CD4-positive, alpha-beta T cell treated with Interleukin-6 for 4 hours (primary cell): ENCODE results near the gene NOXA1.

Source experiments
- DNase-seq: peaks from one replicate; pipeline ENCODE4 v3.0.0-alpha.2; 2020; ENCODE audit warnings: mixed read lengths

NOXA1 gene

DNA sequence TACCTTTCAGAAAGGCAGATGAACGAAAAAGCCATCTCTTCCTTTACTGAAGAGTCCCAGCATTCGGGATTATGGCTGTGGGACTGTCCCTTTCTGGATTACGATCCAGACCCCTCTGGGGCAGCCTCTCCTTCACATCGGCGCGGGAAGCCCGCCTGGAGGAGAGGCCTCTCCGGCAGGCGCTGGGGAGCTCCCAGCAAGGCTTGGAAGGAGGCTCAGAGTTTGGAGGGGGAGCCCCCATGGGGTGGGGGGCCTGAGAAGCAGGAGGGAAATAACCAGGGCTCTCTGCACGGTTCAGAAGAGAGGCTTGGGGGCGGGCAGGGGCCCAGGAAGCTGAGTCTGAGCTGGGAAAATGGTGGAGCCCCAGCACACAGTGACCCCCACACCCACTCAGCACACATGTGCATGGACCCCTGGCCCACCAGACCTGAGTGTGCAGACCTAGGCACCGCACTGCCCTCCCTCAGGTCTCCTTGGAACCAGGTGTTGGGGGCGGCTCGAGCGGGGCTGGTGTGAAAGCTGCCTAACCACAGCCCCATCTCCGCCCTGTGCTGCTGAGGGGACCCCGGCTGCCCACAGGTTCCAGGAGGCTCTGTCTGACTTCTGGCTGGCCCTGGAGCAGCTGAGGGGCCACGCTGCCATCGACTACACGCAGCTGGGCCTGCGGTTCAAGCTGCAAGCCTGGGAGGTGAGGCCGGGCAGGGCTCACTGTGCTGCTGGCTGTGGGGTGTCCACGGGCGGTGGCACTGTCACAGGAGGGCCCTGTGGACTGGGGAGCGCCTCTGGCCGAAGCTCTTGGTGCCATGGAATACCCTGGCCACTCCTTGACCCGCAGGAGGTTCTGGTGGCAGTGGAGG lies 4.5 kb downstream of the NOXA1 start:
- DNase-seq = no peak

DNA sequence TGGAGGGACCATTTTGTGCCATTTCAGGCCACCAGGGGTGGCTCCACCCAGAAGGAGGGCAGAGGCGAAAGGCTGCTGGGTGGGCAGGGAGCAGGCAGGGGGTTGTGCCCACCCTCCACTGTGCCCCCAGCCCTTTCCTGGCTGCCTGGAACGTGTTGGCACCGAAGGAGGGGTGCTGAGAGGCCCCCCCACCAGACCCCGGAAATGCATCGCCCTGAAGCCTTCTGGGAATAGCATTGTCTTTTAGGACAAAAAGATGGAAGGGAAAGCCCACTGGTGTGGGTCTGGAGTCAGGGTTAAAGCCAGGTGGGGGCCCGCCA lies 5.1 kb downstream of the NOXA1 start:
- no peak for DNase-seq

DNA sequence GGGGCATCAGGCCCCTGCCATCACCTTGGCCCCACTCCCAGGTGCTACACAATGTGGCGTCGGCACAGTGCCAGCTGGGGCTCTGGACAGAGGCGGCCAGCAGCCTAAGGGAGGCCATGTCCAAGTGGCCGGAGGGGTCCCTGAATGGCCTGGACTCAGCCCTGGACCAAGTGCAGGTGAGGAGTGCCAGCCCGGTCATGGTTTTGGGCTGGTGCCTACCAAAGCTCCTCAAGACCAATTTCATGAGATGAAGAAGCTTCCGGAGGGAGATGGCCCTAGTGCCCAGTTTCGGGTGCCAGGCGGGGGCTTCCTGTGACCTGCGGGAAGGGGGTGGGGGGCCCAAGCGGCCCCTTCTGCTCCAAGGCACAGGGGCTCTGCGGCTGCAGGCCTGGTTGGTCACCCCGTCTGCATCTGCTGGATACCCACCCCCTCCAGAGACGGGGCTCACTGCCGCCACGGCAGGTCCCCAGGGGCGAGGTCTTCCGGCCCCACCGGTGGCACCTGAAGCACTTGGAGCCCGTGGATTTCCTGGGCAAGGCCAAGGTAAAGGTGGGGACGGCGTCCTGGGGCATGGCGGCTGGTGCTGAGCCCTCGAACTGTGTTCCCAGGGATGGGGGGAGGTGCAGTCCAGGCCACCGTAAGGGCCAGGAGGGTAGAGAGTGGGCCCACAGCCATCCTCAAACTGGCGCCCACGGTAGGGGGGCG lies 5.8 kb downstream of the NOXA1 start:
- no peak for DNase-seq

DNA sequence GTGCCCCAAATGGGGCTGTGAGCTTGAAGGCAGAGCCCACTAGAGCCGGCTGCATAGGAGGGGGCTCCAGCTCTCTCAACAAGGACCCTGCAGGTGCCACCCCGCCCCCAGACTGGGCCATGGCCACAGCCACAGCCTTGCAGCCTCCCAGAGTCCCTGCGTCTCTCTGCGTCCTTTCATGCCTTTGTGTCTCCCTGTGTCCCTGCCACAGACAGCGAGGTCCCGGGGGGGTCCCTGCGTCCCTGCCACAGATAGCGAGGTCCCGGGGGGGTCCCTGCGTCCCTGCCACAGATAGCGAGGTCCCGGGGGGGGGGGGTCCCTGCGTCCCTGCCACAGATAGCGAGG lies 6.3 kb downstream of the NOXA1 start:
- DNase-seq = no peak

DNA sequence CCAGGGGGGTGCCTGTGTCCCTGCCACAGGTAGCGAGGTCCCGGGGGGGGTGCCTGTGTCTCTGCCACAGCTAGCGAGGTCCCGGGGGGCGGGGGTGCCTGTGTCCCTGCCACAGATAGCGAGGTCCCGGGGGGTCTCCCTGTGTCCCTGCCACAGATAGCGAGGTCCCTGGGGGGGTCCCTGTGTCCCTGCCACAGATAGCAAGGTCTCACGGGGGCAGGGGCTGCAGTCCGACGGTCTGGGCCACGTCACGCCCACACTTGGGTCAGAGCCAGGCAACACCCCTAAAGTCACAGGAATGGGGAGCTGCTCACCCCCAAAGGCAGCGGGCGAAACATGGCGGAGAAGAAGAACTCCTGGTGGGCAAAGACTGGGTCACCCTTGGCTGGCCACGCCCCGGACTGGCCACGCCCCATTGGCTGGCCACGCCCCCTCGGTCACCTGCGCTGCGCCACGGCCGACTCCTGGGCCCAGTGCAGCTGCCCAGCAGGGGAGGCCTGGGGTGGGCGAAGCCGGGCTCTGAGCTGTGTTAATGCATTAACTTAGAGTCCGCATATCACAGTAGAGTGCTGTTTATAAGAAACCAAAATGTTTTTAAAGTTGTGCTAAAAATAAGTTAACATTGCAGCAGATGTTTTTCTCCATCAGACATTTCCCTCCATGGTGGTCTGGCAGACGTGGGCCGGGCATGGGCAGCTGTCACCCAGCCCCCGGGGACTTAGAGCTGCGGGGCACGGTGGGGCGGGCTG lies 7.0 kb downstream of the NOXA1 start:
- DNase-seq = no peak

DNA sequence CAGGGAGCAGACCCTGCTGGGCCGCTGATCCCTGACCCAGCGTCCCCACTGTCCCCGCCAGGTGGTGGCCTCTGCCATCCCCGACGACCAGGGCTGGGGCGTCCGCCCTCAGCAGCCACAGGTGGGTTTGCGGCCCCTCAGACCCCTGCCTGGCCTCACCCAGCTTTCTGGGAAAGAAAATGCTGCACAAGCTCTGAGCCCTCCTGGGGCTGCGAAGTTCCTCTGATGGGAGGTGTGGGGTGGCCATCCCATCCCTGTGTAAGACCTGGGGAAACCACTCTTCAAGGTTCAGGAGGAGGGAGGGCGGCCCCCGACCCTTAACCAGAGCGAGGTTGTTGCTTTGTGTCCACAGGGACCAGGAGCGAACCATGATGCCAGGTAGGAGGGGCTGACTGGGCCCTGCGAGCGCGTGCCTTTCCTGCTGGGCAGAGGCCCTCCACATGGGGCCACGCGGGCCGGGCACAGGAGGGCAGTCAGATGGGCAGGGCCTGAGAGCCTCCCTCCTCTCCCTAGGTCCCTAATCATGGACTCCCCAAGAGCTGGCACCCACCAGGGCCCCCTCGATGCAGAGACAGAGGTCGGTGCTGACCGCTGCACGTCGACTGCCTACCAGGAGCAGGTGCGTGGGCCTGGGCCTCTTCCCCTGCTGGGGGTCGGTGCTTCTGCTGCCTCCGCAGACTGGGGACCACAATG lies 7.7 kb downstream of the NOXA1 start:
- no peak for DNase-seq

DNA sequence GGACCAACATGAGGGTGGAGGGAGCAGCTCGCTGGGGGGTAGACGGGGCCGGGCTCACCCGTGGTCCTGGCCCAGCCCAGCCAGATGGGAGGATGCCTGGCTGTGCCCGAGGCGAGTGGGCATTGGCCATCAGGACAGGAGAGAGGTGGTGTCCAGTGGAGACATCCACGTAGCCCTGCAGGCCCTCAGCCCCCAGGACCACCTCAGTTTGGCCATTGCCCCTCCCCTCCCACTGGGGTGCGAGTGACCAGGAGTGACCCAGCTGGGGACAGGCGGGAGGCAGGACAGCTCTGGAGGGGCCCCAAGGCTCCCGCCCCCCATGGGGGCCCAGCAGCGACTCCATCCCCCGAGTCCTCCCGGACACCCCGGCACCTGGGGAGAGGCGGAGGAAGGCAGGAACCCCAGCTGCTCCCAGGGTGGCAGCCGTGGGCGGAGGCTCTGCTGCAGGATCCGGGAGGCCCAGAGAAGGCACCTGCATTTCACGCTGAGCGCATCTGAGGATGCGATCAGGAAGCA lies 8.3 kb downstream of the NOXA1 start:
- DNase-seq = no peak

DNA sequence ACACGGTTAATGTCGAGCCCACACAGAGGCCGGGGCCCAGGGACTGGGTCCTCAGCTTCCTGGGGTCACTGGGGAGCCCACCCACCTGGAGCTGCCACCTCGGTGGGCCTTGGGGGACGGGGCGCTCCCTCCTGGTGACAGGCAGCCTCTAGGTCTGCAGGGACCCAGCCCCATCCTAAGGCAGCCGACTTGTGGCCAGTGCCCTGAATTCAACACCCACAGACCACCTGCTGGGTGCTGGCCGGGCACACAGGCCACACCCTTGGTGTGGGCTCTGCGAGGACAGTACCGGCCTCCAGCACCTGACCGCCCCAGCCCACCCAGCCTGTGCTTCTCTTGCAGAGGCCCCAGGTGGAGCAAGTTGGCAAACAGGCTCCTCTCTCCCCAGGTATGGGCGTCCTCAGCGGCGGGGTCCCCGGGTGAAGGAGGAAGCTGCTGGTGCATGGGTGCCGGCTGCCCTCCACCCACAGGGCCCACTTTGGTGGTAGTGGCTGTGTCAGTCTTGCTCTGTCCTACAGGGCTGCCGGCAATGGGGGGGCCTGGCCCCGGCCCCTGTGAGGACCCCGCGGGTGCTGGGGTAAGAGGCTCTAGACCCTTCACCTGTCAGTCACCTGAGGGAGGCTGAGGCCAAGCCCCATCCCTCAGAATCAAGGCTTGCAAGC lies 9.6 kb downstream of the NOXA1 start:
- no peak for DNase-seq

DNA sequence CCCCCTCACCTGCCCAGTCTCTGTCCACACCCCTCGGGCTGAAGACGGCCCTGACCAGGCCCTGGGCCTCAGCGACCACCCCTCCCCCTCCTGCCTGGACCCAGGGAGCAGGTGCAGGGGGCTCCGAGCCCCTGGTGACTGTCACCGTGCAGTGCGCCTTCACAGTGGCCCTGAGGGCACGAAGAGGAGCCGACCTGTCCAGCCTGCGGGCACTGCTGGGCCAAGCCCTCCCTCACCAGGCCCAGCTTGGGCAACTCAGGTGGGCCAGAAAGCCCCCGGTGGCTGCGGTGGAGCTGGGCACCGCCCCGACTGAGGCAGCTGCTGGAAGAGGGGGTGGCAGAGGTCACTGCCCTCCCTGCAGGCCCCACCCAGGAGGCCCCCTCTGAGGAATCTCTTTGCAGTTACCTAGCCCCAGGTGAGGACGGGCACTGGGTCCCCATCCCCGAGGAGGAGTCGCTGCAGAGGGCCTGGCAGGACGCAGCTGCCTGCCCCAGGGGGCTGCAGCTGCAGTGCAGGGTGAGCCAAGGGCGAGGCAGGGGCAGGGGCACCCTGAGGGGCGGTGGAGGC lies 10.2 kb downstream of the NOXA1 start:
- no peak for DNase-seq

DNA sequence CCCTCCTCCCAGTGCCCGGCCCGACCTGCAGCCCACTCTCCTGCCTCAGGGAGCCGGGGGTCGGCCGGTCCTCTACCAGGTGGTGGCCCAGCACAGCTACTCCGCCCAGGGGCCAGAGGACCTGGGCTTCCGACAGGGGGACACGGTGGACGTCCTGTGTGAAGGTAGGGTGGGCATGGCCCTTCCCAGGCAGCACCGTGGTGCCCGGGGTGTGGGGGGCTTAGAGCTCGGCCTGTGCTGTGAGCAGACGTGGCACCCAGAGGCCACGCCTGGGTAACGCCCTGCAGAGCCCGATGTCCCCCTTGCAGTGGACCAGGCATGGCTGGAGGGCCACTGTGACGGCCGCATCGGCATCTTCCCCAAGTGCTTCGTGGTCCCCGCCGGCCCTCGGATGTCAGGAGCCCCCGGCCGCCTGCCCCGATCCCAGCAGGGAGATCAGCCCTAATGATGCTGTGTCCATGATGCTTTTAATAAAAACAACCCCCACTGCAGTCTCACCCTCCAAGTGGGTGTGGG lies 10.8 kb downstream of the NOXA1 start:
- no peak for DNase-seq

DNA sequence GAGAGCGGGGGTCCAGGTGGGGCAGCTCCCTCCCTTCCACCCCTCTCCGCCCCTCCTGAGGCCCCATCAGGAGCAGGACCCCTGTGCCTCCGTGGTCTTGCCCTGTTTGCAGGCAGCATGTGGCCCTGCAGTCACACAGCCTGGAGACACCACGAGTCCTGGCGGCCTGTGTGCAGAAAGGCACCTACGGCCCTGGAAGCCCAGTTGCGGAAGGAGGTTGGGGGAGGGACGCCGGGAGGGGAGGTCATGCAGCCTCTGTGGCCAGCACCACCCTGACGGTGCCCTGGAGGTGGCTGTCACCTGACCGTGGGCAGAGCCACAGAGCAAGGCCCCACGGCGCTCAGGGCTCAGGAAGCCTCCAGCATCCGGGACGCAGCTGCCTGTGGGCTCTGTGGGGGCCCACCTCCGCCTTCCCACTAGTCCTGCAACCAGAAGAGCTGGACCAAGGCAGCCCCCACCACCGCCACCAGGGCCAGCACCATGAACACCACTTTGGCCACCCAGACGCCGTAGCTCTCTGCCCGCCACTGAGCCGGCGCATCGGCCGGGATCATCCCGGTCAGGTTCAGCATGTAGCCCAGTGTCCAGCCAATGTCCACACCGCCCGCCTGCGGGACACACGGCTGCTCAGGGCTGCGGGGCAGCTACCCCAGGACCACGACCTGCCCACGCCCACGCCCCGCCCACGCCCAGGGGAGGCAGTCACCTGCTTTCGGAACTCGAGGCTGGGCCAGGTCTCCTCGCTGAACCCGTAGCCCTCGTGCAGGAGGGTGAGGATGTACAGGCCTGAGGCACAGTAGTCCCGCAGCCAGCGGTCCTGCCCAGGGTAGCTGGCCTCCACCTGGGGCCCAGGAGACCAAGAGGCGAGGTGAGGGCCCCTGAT lies 11.5 kb downstream of the NOXA1 start:
- DNase-seq = no peak

DNA sequence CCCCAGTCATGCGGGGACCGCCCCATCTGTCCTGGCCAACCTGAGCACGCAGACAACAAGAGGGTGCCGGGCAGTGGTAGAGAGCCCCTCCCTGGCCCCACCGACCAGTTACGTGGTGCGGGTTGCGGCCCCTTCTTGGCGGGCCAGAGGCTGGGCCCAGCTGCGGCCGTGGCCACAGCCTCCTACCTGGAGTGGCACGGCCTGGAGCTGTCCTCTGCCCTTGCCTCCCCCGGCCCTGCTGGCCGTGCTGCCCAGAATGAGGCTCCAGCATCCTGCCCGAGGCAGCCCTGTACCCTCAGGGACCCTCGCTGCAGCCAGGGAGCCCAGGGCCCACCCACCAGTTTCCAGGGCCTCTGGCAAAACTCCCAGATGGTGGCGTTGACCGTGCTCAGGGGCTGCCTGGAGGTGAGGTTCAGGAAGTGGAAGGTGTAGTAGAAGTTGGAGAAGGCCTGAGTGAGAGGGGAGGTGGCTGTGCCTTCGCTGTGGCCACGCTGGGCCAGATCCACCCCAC lies 12.2 kb downstream of the NOXA1 start:
- DNase-seq = no peak

DNA sequence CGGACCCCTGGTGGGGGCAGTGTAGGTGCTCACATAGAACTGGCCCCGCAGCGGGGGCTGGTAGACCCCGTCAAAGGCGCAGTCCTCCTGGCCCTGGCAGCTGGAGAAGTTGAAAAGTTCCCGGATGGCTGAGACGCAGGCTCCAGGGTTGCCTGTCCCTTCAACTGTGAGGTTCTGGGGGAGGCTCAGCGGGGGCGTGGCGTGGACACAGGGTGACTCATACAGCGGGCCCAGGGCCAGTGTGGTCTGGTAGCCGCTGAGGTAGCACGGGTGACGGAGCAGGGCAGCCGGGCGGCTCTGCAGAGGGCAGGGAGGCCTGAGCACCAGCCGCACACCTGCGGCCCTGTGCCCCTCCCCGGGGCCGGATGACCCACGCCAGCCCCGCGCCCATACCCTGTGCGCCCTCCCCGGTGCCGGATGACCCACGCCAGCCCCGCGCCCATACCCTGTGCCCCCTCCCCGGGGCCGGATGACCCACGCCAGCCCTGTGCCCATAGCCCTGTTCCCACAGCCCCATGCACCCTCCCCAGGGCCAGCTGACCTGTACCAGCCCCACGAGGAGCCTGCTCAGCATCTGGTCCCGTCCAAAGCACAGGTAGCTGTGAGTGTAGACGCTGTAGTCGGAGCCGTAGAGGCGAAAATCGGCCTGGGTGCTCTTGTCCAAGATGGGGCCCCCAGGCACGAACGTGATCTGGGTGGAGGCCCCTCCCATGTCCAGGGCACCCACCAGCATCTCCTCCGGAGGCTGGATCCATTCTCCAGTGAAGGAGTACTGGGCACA lies 13.0 kb downstream of the NOXA1 start:
- DNase-seq = no peak

DNA sequence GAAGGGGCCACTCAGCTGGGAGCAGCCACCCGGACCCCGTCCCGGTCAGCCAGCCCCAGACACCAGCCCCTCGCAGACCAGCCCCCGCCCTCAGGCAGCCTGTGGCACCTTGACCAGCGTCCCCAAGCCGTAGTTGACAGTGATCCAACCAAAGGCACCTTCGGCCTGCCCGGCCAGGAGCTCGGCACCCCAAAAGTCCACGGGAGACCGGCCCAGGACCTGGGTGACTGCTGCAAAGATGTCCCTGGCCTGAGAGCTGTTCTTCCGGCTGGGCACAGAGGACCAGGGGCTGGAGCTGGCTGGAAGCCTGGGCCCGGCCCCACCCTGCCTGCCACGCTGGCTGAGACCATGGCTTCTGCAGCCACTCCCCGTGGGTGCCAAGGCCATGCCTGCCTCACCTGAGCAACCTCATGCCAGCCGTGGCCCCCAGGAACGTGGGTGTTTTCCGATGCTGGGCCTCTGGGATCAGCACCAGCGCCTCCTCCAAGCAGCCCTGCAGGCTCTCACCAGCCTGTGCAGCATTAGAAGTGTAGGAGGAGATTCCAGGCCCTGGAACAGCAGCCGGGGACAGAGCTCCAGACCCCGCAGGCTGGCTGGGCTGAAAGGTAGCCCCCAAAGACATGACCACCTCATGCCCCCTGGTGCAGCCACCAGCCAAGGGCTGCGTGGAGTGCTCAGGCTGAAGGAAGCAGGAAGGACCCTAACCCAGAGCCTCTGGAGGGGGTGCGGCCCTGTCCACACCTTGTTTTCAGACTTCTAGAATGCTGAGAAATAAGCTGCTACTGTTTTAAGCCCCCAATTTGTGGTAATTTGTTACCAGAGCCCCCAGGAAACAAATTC lies 13.8 kb downstream of the NOXA1 start:
- no peak for DNase-seq

DNA sequence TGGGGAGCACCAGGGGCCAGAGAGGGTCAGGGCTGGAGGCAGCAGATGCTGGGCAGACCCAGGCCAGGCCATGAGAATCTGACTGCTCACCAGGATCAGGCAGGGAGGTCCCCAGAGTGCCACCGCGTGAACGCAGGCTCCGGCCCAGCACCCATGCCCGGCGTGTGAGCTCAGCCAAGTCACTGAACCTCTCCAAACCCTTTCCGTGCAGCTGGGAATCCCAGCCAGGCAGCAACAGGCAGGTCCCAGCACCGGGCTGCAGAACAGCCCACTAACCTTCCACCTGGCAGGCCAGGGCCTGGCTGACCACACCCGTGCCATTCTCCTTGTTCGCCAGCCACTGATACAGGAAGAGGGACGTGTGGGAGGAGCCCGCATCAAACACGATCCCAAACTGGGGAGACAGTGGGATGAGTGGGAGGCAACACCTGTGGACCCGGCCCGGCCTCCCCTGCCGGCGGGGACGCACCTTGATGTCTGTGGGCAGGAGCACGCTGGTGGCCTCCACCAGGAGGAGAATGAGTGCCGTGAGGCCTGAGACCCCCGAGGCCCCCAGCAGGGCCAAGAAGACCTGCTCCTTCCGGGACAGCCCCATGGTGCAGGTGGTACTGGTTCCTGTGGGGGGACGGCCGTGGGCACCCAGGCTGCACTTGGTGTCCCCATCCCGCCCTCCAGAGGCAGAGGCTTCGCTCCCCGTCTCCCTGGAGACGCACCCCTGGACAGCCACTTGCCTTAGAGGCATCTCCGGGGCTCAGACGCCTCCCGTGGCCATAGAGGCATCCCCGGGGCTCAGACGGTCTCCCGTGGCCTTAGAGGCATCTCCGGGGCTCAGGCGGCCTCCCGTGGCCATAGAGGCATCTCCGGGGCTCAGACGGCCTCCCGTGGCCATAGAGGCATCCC lies 14.7 kb downstream of the NOXA1 start:
- DNase-seq = no peak

DNA sequence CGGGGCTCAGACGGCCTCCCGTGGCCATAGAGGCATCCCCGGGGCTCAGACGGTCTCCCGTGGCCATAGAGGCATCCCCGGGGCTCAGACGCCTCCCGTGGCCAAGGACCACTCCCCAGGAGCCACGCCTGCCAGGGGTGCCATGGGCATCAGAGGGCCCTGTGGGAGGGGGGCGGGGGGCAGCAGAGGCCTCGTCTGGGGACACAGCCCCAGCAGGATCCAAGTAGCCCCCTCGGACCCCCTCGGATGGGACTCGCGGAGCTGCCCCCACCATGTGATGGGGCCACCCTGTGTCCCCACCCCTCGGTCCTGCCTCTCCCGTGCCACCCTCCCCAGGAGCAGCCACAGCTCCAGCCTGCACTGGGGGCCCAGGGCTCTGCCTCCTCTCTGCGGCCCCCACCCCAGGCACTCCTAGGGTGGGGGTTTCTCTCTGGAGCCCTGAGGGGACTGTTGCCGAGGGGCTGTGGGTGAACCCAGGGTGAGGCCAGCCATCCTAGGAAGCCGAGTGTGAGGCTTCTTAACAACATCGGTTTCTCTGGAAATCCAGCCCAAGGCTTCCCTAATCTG lies 15.5 kb downstream of the NOXA1 start:
- DNase-seq = no peak

DNA sequence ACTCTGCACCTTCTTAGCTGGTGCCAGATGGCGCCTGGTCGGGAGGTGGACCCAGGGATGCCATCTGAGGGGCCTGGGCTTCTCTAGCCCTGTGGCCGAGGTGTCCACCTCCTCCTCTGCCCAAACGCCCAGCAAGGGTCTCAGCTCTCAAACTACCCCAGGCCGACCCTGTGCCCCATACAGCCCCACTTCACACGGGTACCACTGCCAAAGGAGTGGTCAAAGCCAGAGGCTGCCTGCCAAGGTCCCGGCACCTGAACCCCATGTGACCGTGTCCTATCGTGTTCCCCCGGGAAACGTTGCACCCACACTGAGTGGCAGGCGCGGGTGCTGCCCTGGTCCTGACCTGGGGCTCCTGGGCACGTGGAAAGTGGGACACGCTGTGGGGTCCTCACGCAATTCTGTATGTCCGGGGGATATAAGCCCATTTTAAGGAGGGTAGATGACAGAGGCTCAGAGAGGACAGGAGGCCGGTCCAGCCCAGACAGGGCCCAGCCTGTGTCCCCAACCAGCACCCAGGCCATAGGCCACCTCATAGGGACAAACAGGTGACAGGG lies 16.0 kb downstream of the NOXA1 start:
- DNase-seq = no peak
